Measurements from ENCODE around the gene PSME3. TPM values are rescaled to one million over a fixed set of nuclear protein-coding genes. Genes with fewer than 3 reads are reported as not detected.
A peak's percentile ranks its signal among the peaks of the same experiment; 100 is the strongest.

PSME3 gene, protein sequence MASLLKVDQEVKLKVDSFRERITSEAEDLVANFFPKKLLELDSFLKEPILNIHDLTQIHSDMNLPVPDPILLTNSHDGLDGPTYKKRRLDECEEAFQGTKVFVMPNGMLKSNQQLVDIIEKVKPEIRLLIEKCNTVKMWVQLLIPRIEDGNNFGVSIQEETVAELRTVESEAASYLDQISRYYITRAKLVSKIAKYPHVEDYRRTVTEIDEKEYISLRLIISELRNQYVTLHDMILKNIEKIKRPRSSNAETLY
- total RNA-seq = 100 to 1,000 TPM in 1 of 2 donors, 10 to 100 TPM in 1; 89.7 to 104 TPM
- long read RNA-seq, transcript PSME3-210 (11 exons, 998 nt) = major isoform, 55 of 69 reads
- long read RNA-seq, partial matches to known transcripts = 1 of 69 reads
- long read RNA-seq, other reads (novel, unspliced or antisense) = 12 of 69 reads

DNA sequence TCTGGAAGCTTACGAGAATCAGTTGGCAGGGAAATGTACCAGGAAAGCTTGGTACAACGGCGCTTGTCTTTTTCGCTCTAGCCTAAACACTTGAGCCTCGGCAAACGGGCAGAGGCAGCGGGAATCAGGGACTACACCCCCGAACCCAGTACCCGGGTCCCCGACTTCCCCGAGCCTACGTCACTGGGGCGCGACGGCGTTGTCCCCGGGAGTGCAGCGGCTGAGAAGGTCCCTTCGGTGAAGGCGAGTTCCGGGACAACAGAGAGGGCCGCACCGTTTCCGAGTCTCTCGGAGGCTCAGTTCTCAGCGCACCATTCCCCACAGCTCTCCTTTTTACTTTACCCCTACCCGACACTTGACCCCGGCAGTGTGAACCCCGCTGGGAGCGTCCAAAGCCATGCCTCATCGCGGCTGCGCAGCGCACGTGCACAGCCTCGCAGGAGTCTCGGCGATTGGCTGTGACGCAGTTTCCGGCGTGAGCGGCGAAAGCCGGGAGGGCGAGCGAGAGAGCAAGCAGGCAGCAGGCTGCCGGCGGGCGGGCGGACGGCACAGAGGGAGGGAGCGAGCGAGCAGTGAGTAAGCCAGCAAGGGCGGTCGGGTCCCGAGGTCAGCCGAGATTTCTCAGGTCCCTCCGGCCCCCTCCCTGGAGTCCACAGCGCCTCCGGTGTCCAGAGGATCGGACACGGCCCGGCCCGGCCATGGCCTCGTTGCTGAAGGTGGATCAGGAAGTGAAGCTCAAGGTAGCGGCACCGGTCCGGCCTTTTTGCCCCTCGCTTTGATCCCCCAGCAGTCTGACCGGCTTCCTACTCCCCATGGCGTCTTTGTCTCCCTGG, at the start of gene PSME3:
TSS of gene PSME3 (plus strand) at position 464 of the 833 bp plus-strand sequence. CDS start at position 699, 235 bp downstream.
- intact Hi-C loops (cut with DNase I, micrococcal nuclease) = no loop called here
- DNase-seq (peak; percentile 86 to 93), ATAC-seq (peak; percentile 96)

DNA sequence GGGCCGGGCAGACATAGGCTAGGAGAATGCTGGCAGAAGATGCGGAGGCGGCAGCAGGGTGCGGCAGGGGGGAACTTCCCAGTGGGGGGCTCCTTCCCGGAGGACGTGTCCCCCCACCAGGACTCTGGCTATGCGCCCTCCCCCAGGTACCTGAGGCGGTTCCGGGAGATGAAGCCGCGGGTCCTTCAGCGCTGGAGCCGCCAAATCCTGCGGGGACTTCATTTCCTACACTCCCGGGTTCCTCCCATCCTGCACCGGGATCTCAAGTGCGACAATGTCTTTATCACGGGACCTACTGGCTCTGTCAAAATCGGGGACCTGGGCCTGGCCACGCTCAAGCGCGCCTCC, 49.4 kb upstream of the PSME3 start:
- ATAC-seq (no peak), DNase-seq (no peak)
- intact Hi-C loops (cut with DNase I, micrococcal nuclease) = no loop called here

DNA sequence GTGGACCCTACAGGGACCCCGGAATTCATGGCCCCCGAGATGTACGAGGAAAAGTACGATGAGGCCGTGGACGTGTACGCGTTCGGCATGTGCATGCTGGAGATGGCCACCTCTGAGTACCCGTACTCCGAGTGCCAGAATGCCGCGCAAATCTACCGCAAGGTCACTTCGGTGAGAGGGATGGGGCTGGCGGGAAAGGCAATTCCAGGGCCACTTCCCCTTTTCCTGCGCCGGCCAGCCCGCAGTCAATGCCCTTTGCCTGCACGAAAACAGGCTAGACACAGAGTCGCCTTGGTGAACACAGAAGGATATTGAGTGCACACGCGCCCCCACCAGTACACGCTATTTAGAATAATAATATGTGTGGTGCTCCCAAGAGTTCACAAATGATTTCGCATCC, 48.8 kb upstream of the PSME3 start:
- intact Hi-C loops (cut with DNase I, micrococcal nuclease) = no loop called here
- DNase-seq = no peak
- no peak for ATAC-seq

DNA sequence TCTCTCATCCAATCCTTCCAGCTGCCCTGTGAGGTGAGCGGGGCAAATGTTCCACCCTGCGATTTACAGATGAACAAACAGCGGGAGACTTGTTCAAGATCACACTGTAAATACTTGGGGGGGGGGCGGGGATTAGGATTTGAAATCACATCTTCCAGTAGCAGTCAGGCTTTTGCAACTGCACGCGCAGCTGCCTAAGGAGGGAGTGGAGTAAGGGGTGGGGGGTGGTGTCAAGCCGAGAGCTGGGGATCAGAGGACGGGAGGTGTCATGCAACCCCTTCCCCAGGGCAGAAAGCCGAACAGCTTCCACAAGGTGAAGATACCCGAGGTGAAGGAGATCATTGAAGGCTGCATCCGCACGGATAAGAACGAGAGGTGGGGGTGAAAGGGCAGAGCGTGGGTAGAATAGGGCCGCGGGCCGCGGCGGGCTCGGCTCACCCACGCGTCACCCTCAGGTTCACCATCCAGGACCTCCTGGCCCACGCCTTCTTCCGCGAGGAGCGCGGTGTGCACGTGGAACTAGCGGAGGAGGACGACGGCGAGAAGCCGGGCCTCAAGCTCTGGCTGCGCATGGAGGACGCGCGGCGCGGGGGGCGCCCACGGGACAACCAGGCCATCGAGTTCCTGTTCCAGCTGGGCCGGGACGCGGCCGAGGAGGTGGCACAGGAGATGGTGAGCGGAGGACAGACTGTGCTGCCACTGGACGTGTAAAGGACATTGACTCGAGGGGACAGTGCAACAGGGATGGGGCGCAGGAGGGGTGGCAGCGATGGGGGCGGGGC, 48.2 kb upstream of the PSME3 start:
- ATAC-seq (no peak), DNase-seq (no peak)
- intact Hi-C loops (cut with DNase I, micrococcal nuclease) = no loop called here

DNA sequence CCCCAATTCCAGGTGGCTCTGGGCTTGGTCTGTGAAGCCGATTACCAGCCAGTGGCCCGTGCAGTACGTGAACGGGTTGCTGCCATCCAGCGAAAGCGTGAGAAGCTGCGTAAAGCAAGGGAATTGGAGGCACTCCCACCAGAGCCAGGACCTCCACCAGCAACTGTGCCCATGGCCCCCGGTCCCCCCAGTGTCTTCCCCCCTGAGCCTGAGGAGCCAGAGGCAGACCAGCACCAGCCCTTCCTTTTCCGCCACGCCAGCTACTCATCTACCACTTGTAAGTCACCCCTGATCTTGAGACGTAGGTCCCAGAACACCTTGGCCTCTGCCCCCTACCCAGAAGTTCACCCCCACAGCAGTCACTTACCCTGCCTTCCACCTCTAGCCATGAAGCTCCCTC, 45.9 kb upstream of the PSME3 start:
- no peak for DNase-seq
- intact Hi-C loops (cut with DNase I, micrococcal nuclease) = no loop called here
- no peak for ATAC-seq

DNA sequence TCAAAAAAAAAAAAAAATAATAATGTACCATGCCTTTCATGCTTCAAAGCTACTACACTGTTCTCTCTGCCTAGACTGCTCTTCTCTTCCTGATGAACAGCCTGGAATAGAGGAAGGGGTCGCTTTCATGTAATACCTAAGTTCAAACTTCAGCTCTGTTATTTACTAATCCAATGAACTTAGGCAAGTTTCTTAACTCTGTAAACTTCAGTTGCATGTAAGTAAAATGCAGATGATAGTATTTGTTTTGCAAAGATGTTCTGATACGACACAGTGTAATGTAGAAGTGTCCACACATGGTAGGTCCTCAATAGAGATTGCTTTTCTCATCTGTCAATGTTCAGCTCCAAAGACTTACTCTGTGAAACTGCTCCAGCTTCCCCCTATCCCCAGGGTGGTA, 41.2 kb upstream of the PSME3 start:
- no peak for DNase-seq
- no peak for ATAC-seq
- intact Hi-C loops (cut with DNase I, micrococcal nuclease) = no loop called here

DNA sequence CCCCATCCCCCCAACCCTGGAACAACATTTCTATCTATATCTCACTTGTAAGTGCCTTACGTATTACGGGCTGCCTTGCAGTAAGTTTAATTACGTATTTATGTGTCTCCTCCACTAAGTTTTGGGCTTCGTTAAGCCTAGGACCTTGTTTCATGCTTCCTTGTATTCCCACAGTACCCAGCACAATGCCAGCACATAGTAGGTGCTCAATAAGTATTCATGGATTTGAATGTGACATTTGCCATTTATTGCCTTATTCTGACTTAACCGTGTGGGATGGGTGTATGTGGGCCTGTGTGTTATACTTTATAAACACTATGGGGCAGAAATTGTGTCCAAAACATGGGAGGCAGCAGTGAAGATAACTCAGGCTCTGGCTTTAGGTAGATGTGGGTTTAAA, 40.7 kb upstream of the PSME3 start:
- no peak for DNase-seq
- no peak for ATAC-seq
- intact Hi-C loops (cut with DNase I, micrococcal nuclease) = no loop called here

DNA sequence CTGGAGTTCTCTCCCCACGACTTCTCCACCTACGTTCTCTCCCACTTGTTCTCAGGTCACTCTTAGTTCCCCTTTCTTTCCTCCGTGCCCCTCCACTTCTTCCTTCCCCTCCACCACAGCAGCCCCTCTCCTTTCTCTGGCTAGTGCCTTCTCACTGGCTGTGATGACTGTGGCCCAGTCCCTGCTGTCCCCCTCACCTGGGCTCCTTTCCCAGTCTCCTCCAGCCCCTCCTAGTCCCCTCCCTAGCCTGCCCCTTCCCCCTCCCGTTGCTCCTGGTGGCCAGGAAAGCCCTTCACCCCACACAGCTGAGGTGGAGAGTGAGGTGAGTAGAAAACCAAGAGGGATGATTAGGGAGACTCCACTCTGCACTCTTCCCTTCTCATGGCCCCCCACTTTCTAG, 38.1 kb upstream of the PSME3 start:
- intact Hi-C loops (cut with DNase I, micrococcal nuclease) = no loop called here
- ATAC-seq (no peak), DNase-seq (no peak)

DNA sequence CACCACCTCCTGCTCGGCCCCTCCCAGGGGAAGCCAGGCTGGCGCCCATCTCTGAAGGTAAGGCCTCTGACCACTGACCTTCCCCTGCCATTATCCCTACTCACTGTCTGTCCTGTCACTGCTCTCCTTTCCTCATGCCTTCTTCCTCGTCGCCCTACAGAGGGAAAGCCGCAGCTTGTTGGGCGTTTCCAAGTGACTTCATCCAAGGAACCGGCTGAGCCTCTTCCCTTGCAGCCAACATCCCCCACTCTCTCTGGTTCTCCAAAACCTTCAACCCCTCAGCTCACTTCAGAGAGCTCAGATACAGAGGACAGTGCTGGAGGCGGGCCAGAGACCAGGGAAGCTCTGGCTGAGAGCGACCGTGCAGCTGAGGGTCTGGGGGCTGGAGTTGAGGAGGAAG, 37.7 kb upstream of the PSME3 start:
- peak; percentile 28 for ATAC-seq
- DNase-seq = no peak
- intact Hi-C loops (cut with DNase I, micrococcal nuclease) = no loop called here

DNA sequence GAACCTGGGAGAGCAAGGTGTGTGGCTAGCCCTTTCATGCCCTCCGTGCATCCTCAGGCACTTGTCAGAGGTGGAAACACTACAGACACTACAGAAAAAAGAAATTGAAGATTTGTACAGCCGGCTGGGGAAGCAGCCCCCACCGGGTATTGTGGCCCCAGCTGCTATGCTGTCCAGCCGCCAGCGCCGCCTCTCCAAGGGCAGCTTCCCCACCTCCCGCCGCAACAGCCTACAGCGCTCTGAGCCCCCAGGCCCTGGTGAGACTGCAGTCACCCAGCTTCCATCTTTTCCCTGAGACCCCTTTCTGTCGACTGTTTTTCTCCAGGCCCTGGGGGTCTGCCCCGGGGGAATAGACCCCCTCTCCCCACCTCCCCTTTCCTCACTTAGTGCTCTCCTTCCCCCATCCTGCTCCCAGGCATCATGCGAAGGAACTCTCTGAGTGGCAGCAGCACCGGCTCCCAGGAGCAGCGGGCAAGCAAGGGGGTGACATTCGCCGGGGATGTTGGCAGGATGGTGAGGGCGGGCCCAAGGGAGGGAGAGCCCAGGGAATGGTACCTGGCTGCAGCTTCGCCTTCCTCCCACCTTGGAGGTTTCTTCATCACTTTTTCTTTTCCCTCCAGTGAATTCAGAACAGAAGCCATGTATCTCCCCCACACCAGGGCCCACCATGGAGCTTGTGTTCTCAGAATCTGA, 37.0 kb upstream of the PSME3 start:
- ATAC-seq (no peak), DNase-seq (no peak)
- intact Hi-C loops (cut with DNase I, micrococcal nuclease) = no loop called here

DNA sequence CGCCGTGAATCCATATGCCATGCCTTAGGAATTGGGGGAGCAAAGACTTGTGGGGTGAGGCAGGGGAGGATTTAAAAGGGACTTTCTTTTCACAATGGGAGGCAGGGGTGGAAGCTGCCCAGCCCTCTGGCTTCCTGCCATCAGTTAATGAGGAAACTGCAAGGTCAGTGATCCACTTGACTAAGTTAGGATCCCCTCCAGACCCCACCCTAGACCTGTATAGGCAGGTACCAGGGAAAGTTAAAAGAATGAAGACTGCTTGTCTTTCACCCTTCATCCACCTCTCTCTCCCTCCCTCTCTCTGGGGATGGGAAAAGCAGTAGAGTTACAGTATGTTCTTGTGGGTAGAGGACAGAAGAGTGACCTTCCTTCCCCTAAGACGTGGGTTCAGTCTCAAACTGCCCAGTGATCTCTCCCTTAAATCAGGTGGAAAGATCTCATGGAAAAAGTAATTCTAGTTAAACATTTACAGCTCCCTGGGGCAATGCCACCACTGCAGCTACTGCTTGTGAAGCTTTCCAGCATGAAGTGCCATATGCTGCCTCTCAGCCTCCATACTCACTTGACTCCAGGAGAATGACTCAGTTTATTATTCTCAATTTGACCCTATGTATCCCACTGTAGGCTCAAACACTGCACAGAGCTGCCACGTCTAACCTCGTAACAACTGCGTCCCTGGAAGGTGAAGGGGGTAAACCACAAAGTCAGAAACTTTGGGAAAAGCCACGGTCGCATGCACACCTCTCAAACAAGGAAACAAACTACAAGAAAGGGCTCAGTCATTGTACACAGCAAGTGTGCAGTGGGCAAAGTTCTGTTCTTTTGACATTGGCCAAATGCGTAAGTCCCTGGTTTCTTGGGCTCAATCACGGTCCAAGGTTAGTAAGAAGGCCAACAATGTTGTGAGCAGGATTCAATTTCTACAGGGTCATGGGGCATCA, 35.9 kb upstream of the PSME3 start:
- ATAC-seq = peak; percentile 69
- intact Hi-C loops (cut with DNase I, micrococcal nuclease) = no loop called here
- peak; percentile 67 to 73 for DNase-seq

DNA sequence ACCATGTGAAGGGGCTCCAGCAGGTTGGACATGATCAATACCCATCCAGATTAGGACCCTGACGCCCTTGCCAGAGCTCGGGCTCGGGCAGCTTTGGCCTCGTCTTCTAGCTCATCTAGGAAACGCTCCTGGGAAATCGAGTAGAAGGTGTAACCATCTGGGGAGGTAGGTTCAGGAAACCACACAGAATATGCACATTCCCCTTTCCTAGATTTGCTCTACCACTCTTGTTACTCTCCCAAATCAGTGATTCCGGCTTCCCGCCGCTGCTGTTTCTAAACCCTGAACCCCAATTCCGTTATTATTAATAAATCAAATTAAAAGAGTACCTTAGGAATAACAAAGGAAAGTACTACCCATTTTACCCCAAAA, 35.2 kb upstream of the PSME3 start:
- intact Hi-C loops (cut with DNase I, micrococcal nuclease) = no loop called here
- DNase-seq = no peak
- peak; percentile 8 for ATAC-seq

DNA sequence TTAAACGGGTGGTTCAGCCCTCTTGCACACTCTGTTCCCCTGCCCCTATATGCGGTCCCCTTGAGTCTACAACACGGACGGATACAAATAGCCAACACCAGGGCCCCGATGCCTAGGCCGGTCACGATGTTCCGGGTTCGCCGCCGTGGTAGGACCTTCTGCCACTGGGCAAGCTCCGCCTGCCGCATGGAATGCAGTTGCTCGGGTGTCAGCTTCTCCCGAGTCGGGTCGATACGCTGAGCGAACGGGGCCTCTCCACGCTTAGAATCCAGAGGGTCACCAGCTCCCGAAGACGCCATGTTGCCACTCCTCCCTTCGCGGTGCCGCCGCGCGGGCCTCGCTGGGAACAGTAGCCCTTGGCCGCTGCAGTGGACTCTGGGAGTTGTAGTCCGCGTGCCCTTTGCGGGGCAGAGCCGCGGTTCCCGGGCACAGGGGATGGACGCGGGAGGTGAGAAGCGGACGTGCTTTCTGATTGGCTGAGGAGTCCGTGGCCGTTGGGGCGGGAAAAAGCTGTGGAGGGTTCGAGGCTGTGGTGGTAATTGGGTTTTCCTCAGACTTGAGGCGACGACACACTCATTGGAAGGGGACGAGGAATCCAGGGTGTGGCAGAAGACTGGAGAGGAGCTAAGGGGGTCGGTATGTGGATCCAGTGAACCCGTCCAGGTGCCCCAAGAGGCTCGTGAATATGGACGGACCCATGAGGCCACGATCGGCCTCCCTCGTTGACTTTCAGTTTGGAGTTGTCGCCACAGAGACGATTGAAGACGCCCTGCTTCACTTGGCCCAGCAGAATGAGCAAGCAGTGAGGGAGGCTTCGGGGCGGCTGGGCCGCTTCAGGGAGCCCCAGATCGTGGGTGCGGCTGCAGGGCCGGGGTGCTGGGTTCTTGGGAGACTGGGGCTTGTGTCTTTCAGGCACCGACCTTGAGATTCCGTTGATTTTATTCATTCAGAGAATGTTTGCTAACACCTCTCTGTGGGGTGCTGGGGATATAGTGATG, 34.5 kb upstream of the PSME3 start, which contains the start of the genes CNTD1 and COA3:
TSS of gene CNTD1 (plus strand) at position 479 of the 998 bp plus-strand sequence. CDS start at position 686, 207 bp downstream.
TSS of gene COA3 (minus strand) at position 322 of the 998 bp plus-strand sequence. CDS start at position 299, 23 bp downstream.
- intact Hi-C loops (cut with DNase I, micrococcal nuclease) = no loop called here
- ATAC-seq (peak; percentile 72), DNase-seq (peak; percentile 90 to 91)

DNA sequence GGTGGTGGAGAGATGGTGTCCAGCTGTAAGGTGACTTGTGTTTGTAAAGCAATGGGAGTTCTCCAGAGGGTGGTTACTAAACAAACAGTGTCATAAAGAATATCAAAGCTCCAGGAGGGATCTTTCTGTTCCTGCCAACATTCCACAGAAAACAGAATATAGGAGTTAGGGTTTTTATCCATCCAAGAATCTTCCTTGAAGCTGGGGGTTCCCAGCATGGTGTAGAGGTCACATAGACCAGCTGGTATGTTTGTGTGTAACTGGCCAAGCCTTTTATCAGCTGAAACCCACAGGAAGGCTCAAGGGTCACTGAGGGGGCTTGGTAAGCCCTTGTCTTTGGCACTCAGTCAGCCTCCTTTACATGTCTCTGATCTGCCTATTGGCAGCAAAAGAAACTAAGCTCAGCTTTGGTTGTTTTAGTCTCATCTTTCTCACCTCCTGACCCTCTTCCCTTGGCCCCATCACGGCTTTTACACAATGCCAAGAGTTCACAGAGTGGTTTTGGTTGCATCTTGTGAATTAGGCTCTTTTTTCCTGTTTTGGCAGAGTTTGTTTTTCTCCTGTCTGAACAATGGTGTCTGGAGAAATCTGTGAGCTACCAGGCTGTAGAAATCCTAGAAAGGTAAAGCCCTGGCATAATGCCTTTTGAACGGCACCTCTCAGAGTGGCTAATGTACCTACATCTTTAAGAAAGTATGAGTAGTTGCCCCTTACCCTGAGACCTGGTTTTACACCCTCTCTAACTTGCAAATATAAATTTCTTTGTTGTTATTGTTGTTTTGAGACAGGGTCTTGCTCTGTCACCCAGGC, 29.9 kb upstream of the PSME3 start:
- DNase-seq (no peak), ATAC-seq (peak; percentile 18)
- intact Hi-C loops (cut with DNase I, micrococcal nuclease) = no loop called here

DNA sequence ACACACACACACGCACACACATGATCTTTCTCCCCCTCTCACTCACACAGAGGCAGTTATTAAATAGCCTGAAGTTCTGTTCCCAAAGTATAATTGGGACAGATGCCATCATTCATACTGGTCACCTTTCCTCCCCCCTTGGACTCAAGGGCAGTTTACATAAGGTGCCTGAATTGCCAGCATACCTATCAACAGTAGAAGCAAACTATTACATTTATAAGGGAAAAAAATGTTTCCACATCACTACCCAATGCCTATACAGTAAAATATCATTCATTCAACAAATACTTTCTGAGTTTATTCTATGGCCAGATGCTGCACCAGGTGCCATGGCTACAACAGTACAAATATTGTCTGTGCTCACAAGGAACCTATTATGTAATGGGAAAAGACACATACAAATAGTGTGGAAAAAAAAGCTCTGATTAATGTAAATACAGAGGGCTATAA, 28.3 kb upstream of the PSME3 start:
- ATAC-seq (peak; percentile 54), DNase-seq (no peak)
- intact Hi-C loops (cut with DNase I, micrococcal nuclease) = no loop called here

DNA sequence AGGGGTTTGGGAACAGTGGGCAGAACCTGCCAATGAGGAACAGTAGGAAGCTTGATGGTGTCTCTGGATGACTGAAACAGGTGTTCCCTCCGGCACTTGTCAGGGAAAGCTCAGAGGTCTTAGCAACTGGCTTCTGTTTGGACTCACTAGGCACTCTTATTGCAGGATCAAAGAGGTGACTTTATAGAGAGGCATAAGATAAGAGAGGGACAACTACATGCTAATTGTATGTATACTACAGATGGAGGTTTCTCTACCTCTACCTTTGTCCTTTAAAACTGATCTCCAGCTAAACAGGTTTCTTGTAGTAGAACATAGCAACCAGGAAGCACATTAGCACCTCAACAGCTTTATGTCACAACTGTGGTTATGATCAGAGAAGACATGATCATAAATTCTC, 26.9 kb upstream of the PSME3 start:
- DNase-seq (no peak), ATAC-seq (peak; percentile 73)
- intact Hi-C loops (cut with DNase I, micrococcal nuclease) = no loop called here

All from left colon (tissue), 2 donors.